Fibroblast of skin of left quadriceps (primary cell): Measurements from ENCODE around the gene ADAMTSL1.
A peak's percentile ranks its signal among the peaks of the same experiment; 100 is the strongest.

Experiments used
- DNase-seq, 2 experiments: peaks; one replicate each; pipeline ENCODE4 v3.0.0-alpha.2; 2013; ENCODE audit warnings: low read depth in 2 of 2

ADAMTSL1 gene

DNA sequence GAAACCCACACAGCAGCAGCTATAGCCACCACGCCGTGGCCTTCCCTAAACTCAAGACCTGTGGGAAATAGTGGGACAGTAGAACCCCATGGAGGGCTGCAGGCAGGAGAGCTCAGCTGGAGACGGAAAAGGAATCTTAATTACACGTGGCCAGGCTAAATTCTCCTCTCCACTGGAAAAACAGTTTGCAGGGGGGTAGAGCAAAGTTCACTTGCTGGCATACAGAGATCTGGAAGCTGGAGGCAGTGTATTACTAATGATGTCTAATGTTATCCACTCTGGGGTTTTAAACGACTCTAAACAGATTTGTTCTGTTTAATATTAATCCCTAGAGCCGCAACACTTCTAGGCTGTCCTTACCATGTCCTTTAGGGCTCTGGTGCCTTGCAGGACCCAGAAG lies 302.0 kb downstream of the ADAMTSL1 start:
- DNase-seq = no peak

DNA sequence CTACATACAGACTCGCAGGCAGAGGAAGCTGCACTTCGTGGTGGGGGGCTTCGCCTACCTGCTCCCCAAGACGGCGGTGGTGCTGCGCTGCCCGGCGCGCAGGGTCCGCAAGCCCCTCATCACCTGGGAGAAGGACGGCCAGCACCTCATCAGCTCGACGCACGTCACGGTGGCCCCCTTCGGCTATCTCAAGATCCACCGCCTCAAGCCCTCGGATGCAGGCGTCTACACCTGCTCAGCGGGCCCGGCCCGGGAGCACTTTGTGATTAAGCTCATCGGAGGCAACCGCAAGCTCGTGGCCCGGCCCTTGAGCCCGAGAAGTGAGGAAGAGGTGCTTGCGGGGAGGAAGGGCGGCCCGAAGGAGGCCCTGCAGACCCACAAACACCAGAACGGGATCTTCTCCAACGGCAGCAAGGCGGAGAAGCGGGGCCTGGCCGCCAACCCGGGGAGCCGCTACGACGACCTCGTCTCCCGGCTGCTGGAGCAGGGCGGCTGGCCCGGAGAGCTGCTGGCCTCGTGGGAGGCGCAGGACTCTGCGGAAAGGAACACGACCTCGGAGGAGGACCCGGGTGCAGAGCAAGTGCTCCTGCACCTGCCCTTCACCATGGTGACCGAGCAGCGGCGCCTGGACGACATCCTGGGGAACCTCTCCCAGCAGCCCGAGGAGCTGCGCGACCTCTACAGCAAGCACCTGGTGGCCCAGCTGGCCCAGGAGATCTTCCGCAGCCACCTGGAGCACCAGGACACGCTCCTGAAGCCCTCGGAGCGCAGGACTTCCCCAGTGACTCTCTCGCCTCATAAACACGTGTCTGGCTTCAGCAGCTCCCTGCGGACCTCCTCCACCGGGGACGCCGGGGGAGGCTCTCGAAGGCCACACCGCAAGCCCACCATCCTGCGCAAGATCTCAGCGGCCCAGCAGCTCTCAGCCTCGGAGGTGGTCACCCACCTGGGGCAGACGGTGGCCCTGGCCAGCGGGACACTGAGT lies 303.2 kb downstream of the ADAMTSL1 start:
- no peak for DNase-seq

GRCh38 chr9:18778147-18778546 lies 304.2 kb downstream of the ADAMTSL1 start:
- DNase-seq = no peak

DNA sequence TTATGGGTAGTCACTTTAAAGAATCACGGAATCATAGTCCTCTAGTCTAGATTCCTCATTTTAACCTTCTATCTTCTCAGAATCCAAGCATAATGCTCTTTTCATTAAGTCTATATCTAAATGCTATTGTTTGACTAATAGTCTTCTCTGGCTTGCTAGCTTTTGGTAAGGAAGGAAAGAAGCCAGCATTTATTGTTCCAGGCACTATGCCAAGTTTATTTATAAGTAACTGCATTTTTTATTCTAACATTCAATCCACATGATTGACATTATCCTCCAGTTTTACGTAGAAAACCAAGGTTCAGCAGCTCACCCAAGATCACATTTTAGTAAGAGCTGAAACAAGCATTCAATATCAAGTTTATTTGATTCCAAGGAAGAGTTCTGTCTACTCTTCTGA lies 304.9 kb downstream of the ADAMTSL1 start:
- DNase-seq = no peak

DNA sequence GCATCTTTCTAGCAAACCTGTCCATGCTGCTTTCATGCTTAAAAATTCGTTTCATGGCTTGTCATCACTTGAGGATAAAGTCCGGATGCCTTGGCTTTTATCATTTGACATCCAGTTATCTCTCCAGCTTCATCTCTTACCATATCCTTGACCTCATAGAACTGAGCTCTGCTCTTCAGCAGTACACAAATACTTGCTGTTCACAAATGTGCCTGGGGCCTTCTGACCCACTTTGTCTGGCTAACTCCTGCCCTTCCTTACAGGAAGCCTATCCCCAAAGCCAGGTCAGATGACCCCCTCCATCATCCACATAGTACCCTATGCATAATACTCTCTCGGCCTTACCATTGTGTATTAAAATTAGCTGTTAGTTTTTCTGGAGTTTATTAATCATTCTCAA lies 310.0 kb downstream of the ADAMTSL1 start:
- DNase-seq = no peak

- no peak for DNase-seq
Measured at GRCh38 chr9:18785604-18786003, 311.7 kb downstream of the ADAMTSL1 start.

DNA sequence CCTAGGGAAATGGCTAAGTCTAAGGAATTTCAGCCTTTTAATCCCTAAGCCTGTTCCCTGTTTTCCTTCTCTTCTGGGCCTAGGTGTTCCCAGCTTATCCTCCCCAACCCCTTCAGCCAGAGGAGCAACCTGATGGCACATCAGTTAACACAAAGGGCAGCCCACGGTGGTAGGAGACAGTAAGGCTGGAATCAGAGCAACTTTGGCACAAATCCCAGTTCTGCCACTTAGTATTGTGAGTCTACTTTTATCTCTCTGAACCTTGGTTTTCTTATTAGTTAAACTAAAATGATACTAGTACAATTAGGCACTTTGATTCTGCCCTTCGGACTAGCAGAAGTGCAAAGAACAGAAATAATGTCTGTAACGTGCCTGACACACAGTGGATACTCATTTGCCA lies 312.2 kb downstream of the ADAMTSL1 start:
- DNase-seq = no peak

- no peak for DNase-seq
Measured at GRCh38 chr9:18786911-18787650, 313.1 kb downstream of the ADAMTSL1 start.

- no peak for DNase-seq
Measured at GRCh38 chr9:18788256-18788655, 314.3 kb downstream of the ADAMTSL1 start.

- no peak for DNase-seq
Measured at GRCh38 chr9:18791074-18791473, 317.1 kb downstream of the ADAMTSL1 start.

DNA sequence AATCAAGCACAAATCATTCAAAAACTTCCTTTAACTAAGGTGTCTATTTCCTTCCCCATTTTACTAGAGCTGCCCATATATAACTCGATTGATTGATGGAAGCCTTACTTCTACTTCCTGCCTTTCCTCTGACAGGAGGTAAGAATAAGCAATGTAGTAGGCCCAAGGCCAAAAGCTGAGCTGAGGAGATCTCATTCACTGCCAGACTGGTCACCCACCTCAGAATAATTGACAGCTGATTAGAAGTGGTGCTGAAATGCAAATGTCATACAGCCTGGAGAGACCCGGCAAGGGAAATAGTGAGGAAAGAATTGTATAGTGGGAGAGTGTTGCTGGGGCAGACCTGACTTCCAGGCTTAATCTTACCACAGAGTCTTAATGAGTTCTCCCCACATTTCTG lies 319.2 kb downstream of the ADAMTSL1 start:
- DNase-seq = no peak

DNA sequence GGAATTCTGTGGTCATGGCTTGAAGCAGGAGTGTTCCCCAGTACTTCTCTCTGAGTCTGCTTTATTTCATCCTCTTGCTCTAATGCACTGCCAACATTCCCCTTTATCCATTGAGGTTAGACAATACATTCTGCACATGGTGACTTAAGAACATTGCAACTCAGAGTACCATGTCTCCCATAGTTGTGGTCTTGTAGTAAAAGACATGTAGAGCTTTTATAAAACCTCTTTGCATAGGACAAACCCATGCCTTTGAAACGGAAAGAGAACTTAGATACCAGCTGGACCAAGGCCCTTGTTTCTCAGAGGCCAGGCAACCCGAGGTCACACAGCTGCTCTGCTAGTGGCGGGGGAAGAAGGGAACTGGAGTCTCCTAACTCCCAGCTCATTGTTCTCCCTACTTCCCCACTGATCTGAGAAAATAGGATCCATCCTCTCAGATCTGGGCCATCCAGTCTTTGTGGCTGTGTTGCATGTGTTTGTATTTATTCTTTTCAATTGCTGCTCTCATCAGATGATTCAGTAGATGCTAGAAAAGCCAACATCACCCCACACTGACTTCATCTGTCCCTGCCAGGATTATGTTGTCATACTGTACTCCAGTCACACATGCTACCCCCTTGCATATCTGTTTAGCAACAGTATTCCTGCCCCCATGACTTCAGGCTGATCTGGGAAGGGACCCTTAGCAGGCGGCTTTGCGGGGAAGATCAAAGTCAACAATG lies 322.2 kb downstream of the ADAMTSL1 start:
- peak; percentile 53 to 65 for DNase-seq

DNA sequence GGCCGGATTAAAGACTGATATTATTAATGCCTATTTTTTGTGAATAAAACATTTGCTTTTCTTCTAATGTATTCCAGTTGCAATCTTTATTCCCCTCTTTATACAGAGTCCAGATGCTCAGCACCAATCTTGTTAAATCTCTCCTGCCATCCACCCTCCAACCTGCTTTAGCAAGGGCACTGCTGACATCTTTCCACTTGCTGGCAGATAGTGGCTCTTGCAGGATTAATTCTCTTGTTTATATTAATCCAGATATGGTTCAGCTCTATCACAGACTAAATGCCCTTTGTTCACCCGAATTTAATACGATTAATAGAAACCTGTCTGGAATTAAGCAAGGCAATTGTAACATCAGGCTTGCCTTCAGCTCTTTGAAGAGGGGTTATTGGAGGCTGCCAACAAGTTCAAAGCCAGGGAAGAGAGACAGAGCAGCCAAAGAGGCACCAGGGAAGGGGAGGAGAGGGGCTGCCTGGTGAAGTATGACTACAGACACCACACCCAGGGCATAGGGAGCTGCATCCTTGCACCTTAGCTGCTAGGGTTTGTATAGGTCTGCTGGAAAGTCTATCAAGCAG lies 322.8 kb downstream of the ADAMTSL1 start:
- no peak for DNase-seq

DNA sequence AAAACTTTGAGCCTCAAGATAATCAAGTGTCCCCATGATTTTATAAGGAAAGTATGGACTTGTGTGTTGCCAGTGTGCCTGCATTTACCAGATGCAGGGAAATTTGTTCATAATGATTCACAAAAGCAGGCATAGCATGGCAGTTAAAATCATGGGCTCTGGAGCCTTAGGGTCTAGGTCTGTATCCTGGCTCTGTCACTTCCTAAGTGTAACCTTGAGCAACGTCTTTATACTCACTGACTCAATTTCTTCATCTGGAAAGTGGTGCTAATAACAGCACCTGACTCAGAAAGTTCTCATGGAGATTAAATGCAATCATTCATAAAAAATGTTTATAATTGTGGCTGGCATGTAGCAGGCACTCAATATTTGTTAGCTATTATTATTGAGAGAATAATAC lies 324.2 kb downstream of the ADAMTSL1 start:
- DNase-seq = no peak

GRCh38 chr9:18798508-18799290 lies 324.7 kb downstream of the ADAMTSL1 start:
- DNase-seq = no peak

- DNase-seq = no peak
Measured at GRCh38 chr9:18799428-18799827, 325.5 kb downstream of the ADAMTSL1 start.

GRCh38 chr9:18800579-18800978 lies 326.6 kb downstream of the ADAMTSL1 start:
- DNase-seq = no peak

GRCh38 chr9:18805386-18805785 lies 331.4 kb downstream of the ADAMTSL1 start:
- DNase-seq = no peak

DNA sequence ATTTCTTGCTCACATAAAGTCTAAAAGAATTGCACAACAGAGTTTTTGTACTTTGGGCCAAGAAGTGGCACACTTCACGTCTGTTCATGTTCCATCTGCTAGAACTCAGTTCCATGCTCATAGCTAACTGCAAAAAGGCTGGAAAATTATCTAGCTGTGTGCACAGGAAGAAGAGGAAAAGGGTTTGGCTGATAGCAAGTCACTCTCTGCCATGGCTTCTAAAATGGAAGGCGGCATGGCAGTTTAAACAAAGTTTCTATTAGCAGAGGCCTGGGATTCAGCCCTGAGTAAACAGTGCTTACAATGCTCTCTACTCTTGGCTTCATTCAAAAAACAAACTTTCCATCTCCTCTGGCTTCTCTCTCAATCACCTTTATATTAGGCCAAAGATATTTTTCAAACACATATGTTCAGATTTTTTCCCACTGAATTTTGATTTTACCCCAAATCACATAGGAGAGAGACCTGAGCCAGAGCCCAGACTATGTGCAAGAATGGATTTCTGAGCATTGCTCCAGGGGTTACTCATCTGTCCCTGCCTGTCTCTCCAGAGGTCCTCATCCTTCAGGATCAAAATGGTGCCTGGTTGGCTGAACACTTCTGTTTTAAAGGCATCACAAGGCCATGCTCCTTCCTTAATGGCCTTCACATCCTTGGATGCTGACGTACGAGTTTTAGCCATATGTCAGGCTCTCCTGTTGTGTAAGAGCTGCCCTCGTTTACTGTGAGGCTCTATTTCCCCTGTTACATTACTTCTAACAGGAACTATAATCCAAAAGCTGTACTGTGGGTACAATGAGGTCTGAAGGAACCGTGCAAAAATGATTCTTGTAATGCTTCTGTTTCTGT lies 332.5 kb downstream of the ADAMTSL1 start:
- DNase-seq = no peak

GRCh38 chr9:18810581-18810980 lies 336.6 kb downstream of the ADAMTSL1 start:
- no peak for DNase-seq
